Measurements from ENCODE around the gene ZSWIM4. TPM values are rescaled to one million over a fixed set of nuclear protein-coding genes. Genes with fewer than 3 reads are reported as not detected.

The ZSWIM4 gene
- total and polyA plus RNA-seq, 2 of the 13 experiments (the other 11 are each of a cell fraction or from before 2014, with no cell fraction given) = 0.33 to 0.86 TPM

- TF ChIP-seq SNAI1 (CRISPR knock-in tag; IDR thresholded peaks at IDR 0.05; ENCODE audit: borderline replicate concordance) = no peak; the same call in 1 of the 2 replicates
- no peak for TF ChIP-seq ZNF354B (CRISPR knock-in tag; IDR thresholded peaks at IDR 0.05)
- peak; percentile 91 for TF ChIP-seq ZNF891 (CRISPR knock-in tag; IDR thresholded peaks at IDR 0.05)
- peak; percentile 96 for TF ChIP-seq MAX (IDR thresholded peaks at IDR 0.05)
- peak; percentile 49; the same call in 1 of the 2 replicates for TF ChIP-seq HNF1A (IDR thresholded peaks at IDR 0.05; ENCODE audit: low read depth)
- TF ChIP-seq HNF1A (CRISPR knock-in tag; IDR thresholded peaks at IDR 0.05; ENCODE audit: borderline replicate concordance) = peak; percentile 77
- TF ChIP-seq RBAK (CRISPR knock-in tag; IDR thresholded peaks at IDR 0.05) = no peak
- TF ChIP-seq ZNF737 (CRISPR knock-in tag; IDR thresholded peaks at IDR 0.05; ENCODE audit: borderline replicate concordance) = no peak
- TF ChIP-seq DPF2 (CRISPR knock-in tag; IDR thresholded peaks at IDR 0.05; ENCODE audit: borderline replicate concordance, low read depth) = no peak
- TF ChIP-seq ZFP90 (CRISPR knock-in tag; IDR thresholded peaks at IDR 0.05; ENCODE audit: borderline replicate concordance) = 0 out of 2 replicates have a peak, but pooled peaks have one; percentile 74
- peak; percentile 87; the same call in 1 of the 2 replicates for TF ChIP-seq ZNF318 (CRISPR knock-in tag; IDR thresholded peaks at IDR 0.05)
- no peak; the same call in 1 of the 2 replicates for TF ChIP-seq ZNF782 (CRISPR knock-in tag; IDR thresholded peaks at IDR 0.05; ENCODE audit: borderline replicate concordance)
- TF ChIP-seq ZKSCAN1 (IDR thresholded peaks at IDR 0.05; ENCODE audit: low read length) = no peak
Observed at GRCh38 chr19:13774217-13775191, 20.7 kb upstream of the ZSWIM4 start, which contains the start of gene C19orf53 (continued).
